GM18505 (cell line): ENCODE data around the gene C4orf50.
A peak's percentile ranks its signal among the peaks of the same experiment; 100 is the strongest.
"Not testable (repeated sequence)": the region's sequence is repeated elsewhere in the genome, so short reads cannot be mapped to it uniquely, and the experiment has no call there.

Source experiments
- ATAC-seq: cut with Tn5 transposase; IDR thresholded peaks from one replicate; pipeline ENCODE4 v1.9.1; 2021; ENCODE audit not compliant: unreplicated experiment
- POLR2A ChIP-seq: IDR thresholded peaks from 4 replicates; pipeline ENCODE4 v1.6.1; 2011; ENCODE audit warnings: borderline replicate concordance; ENCODE audit not compliant: insufficient read depth, insufficient read length; ENCODE audit errors: extremely low read depth

The C4orf50 gene

DNA sequence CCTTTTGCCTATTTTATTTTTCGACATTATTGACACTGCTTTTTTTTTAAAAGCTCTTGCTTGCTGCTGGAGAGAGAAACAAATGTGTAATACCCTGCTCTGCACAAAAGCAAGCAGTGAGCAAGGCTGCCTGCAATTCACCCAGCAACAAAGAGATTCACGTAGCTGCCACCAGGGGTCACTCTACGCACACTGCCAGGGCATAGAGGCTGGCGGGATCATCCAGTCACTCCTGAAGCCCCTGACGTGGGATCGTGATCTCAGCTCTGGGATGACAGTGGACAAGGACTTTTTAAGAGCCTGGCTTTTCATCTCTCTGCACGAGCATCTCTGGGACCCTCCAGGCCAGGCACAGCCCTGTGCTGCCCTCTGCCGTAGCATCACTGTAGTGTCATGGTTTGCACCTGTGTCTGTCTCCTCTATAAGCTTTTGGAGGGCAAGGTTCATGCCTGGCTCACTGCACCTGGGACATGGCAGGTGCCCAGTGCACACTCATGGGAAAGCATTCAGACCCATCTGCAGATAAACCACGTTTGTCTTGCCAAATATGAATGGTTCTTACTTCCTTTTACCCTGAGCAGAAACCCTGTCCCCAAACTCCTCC lies 19.8 kb downstream of the C4orf50 start:
- no peak for TF ChIP-seq POLR2A
- ATAC-seq: peak; percentile 61

DNA sequence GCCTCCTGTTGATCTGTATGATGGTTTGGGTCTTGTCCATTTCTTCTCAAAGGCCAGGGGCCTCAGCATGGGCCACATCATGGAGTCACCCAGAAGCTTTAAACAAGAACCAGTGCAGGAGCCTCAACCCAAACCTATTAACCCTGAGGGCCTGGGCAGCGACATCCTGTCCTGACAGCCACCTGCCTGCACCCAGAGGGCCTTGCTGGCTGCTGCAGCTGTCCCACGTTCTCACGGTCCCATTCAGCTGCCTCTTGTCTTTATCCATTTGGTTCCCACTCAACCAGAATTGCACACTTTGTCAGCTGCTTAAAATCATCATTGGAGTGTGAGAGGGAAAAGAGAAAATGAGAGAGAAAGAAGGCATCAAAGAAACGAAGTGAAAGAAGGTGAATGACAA lies 21.6 kb downstream of the C4orf50 start:
- ATAC-seq: no peak
- TF ChIP-seq POLR2A: no peak

DNA sequence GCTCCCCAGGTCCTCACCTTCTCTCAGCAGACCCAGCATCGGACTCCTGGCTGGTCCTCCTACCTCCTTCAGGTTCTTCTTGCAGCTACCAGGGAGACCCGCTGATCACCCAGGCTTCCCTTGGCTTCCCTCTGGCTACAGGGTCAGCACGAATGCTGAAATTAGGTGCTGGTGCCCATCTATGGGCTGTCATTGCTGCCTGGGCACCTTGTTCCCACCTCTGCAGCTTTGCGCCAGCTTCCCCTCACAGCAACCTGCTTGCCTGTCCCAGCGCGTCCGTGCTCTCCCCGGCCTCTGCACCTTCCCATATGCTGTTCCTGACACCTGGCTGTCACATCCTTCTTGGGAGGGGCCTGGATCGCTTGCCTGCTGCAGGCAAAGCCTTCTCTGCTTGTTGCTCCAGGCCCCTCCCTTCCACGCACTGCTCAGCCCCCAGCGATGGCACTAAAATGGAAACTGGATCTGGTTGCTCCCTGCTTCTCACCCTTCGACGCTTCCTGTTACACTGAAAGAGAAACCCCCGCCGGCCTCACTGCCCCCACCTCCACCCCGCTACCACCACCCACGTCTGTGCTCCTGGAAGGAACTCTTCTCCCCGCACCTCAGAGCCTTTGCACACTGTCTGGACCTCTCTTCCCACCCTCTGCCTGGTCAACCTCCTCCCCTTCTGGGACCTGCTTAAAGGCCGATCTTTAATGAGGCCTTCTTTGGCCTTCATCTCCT lies 22.2 kb downstream of the C4orf50 start:
- TF ChIP-seq POLR2A: no peak
- no peak for ATAC-seq

DNA sequence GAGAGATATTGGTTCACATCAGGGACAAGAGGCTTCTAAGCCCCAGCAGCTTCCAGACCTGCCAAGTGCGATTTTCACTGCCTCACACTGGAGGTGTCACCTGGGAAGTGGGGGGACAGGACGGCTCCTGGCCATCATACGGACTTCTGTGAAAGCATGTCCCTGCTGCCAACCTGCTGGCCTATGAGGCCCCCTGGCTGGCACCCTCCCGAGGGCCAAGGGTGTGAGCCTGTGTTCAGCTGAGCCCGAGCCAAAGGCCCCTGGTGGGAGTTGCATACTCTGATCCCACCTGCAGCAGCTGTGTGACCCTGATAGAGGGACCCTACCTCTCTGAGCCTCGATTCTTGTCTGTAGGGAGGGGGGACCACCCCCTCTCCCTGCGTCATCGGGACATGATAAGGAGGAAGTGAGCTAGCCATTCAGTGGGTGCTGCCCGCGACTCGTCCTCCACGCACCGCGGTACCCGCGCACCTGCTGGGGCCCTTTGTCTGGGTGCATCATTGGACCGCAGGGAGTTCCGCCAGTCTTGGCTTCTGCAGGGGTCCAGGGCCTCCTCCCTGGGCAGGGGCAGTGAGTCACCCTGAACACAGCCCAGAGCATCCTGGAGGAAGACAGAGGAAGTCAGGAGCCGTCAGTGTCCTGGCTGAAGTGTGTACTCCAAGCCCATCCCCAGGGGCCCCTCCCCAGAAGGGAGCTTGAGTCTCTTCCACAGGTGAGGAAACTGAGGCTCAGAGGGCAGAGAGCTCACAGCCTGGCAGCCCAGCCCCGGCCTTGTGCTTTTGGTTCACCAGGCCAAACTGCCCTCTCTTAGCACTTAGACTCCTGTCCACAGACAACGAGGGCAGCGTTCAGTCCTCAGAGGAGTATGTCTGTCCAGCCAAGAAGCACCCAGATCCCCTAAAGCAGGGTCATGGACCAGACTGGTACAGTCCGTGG lies 24.1 kb downstream of the C4orf50 start:
- TF ChIP-seq POLR2A: no peak
- ATAC-seq: no peak

DNA sequence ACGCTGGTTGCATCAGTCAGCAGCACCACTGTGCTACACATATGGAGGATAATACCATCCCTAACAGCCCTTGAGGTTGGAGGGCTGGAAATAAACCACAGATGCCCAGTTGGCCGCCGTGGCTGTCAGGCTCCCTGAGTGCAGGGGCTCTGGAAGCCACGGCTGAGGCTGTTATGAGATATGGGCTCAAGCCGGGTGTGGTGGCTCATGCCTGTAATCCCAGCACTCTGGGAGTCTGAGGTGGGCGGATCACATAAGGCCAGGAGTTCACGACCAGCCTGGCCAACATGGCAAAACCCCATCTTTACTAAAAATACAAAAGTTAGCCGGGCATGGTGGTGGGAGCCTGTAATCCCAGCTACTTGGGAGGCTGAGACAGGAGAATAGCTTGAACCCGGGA lies 24.9 kb downstream of the C4orf50 start:
- not testable (repeated sequence) for ATAC-seq

DNA sequence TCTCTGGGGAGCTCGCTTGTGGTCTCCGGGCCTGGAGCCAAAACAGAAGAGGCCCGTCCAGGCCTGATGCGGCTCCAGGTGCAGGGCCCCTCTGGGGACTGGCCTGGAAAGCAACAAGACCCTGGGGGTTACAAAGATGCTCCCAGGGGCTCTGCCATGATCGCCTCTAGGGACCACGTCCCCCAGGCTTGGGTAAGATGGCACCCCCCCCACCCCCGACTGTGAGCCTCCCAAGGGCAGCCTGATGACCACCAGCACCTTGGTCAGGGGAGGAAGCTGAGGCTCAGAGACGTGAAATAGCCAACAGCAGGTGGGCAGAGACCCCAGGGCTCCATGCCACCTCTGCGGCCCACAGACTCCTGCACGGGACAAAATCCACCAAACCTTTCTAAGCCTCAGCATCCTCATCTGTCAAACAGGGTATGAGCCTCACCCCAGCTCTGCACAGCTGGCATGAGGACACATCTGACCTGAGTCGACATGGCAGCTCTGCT lies 25.4 kb downstream of the C4orf50 start:
- ATAC-seq: no peak
- TF ChIP-seq POLR2A: no peak

DNA sequence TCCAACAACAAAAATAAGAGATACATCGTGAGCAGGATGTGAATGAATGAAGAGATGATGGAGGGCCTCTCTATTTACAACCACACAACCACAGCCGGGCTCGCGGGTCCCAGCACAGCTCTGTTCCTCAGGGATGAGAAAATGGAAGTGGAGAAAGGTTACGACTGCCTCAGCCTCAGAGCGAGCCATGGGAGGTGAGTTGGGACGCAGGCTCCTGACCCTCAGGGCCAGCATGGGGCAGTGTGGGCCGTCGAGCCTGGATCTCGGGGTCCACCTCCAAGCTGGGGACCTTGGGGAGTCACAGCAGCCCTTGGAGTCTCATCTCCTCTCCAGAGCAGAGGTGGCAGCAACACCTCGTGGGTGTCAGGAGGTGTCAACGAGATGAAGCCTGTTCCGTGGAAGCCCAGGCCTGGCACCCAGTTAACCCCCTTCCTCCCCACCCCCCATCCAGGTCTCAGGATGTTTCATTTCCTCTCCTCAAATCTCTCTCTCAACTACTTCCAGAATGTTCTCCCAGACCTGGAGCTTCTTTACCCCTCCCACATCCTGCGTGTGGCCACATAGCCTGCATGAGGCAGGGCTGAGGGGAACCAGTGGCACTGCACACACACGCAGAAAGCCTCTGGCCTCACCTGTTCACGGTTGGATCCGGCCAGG lies 25.9 kb downstream of the C4orf50 start:
- no peak for ATAC-seq
- TF ChIP-seq POLR2A: no peak

DNA sequence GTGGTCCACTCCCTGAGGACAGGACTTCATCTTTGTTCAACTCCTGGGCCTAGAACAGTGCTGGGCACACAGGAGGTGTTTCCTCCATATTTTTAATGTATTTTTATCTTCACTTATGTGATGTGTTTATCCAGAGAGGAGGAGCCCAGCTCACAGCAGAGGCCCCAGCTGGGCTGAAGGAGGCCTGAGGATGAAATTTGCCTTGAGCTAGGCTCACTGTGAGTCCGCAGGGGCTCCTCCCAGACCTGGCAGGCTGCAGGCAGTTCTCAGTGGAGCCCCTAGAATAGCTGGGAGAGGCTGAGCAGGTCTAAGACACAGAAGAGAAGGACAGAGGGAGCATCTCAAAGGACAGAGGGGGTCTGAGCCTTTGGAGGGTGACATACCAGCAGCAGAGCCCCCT lies 26.8 kb downstream of the C4orf50 start:
- no peak for TF ChIP-seq POLR2A
- no peak for ATAC-seq

DNA sequence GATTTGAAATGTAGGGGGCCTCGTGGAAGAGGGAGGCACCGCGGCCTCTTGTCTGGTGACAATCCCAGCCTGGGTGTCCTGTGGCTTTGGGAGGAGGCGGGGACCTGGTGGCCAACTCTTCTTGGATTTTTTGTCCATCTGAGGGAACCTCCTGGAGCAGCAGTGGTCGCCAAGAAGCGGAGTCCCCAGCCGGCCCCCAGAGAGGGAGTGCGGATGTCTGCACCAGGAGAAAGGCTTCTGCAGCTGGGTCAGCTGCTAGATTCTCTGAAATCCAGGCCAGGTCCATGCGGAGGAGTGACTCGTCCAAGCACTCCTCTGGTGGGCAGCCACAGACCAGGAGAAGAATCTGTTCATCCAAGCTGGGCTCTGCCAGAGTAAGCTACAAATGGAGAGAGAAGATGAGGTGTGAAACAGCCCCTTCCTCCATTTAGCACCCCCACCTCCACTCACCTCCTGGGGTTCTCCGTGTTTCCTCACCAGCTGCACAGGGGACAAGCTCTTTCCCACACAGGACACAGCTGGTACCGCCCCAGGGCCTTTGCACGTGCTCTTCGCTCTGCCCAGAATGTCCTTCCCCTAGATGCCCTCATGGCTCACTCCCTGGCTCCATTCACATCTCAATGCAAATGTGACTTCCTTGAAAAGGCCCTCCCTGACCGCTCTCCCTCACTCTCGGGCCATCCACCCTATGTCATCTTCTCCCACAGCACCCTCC lies 27.6 kb downstream of the C4orf50 start:
- TF ChIP-seq POLR2A: no peak
- no peak for ATAC-seq

DNA sequence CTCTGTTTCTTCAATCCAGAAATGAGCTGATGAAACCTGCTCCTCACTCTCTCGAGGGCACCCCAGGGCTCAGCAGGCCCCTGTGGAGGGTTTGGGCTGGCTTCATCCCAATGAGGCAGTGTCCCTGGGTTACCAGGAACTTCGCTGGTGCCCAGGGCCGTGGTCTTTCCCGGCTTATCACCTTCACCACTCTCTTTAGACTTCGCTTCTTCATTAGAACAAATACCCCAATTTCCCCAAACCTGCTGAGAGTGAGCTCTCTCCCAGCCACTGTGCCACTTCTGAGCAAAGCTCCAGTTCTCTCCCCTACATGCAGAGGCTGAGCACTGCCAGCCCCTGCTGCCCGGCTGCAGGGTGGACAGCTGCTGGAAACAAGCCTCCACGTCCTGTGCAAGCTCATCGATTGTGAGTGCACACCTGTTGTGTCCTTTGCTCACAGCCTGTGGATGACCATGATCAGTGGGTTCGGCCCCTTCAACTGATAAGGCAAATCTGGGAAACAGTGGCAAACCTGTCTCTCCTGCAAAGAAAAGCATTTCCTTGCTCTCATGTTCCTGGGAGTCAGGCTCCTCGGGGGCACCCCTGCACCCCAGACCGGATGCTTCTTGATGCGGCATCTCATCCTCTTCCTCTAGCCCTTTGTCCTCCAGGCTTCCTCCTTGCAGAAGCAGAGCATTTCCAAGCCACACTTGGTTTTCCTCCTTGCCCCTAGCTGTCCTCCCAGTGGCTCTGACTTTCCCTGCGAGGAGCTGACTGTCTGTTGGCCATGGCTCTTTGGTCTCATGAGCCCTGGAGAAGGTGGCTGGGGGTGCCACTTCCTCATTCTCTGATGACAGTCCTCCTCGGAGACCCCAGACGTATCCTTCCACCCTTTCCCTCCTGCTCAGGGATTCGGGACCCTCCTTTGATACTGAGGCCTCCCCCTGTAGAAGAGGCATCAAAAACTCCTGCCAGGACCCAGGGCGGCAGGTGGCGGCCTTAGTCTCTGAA lies 28.7 kb downstream of the C4orf50 start:
- TF ChIP-seq POLR2A: no peak
- no peak for ATAC-seq

DNA sequence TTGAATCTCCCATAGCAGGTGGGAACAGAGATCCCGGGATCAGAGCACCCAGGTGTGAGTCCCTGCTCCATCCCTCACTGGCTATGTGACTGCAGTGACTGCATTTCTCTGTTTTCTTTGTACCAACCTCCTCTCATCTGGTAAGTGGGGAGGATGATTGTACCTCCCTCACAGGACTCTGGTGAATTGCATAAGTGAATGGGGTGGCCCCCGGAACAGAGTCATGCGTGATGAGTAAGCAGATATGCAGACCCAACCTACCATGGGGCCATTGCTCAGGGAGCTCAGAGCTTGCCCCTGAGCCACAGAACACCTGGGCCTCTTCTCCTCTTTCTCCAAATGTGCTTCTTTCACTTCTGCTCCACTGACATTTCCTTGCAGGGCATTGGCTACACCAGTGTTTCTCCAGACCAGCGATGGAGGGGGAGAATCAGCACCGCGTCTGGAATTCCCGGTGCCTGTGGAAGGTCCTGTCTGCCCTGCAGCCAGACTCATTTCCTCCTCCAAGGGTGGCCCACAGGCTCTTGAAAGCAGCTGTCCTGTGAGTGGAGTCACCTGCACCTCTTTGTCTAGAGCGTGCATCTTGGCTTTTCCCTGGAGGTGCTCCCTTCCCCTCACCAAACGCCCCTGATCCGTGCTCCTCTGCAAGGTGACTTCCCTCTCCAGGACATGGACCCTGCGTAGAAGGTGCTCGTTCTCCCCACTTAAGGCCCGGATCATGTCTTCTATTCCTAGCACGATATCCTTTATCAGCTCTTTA lies 30.0 kb downstream of the C4orf50 start:
- ATAC-seq: no peak
- TF ChIP-seq POLR2A: no peak

DNA sequence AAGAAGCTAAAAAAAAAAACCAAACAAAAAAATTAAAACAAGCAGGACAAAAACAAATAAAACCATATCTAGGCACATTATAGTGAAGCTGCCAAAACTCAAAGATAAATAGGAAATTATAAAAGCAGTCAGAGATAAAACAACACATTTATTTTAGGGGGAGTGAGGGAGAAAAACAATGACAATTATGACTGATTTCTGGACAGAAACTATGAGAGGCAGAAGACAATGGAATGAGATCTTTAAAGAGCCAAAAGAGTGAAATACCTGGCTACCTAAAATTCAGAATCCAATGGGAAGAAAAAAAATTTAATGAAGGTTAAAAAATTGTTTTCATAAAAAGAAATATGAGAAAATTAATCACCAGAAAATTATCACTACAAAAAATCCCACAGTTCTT lies 33.4 kb downstream of the C4orf50 start:
- ATAC-seq: no peak
- TF ChIP-seq POLR2A: no peak
